Panc1 (cell line): ENCODE data around the gene KRTAP6-2.

Experiments used
- POLR2AphosphoS5 ChIP-seq: IDR thresholded peaks from 2 replicates; pipeline ENCODE4 v1.6.1; 2012; ENCODE audit warnings: mild to moderate bottlenecking, low read depth, low read length, moderate library complexity
- TCF7L2 ChIP-seq: IDR thresholded peaks from 2 replicates; pipeline ENCODE4 v1.6.1; 2011; ENCODE audit warnings: mild to moderate bottlenecking, low read depth, low read length, inconsistent platforms
- TF ChIP-seq, protein P1 (sequence below): fragments of 450-650 bp; IDR thresholded peaks from 2 replicates; pipeline ENCODE4 v1.5.1; 2017; ENCODE audit warnings: mild to moderate bottlenecking

DNA sequence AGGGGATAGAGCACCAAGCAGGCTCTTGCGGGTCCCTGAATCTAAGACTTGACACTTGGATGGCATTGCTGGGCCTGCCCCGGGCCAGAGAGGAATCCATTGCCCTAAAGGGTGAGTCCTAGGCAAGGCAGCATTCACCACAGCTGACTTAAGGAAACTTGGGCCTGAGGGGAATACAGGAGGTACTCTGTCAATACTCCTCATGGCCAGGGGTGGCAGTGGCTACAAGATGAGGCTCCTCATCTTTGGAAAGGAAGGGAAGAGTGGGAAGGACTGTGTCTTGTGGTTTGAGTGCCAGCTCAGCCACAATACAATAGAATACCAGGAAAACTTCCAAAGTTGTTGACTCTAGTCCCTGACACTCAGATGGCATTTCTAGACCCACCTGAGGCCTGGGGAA, 7.3 kb upstream of the KRTAP6-2 start:
- no peak for TF ChIP-seq POLR2AphosphoS5
- no peak for TF ChIP-seq TCF7L2
- TF ChIP-seq, protein P1, sequence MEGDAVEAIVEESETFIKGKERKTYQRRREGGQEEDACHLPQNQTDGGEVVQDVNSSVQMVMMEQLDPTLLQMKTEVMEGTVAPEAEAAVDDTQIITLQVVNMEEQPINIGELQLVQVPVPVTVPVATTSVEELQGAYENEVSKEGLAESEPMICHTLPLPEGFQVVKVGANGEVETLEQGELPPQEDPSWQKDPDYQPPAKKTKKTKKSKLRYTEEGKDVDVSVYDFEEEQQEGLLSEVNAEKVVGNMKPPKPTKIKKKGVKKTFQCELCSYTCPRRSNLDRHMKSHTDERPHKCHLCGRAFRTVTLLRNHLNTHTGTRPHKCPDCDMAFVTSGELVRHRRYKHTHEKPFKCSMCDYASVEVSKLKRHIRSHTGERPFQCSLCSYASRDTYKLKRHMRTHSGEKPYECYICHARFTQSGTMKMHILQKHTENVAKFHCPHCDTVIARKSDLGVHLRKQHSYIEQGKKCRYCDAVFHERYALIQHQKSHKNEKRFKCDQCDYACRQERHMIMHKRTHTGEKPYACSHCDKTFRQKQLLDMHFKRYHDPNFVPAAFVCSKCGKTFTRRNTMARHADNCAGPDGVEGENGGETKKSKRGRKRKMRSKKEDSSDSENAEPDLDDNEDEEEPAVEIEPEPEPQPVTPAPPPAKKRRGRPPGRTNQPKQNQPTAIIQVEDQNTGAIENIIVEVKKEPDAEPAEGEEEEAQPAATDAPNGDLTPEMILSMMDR = no peak
